HUES64 (cell line): ENCODE measurements around the gene ANXA5.

Source experiments
- H3K27ac ChIP-seq: 2 replicates; pipeline ENCODE4 v1.7.0; 2013; ENCODE audit warnings: low read depth, low read length, inconsistent platforms
- H3K27me3 ChIP-seq: 2 replicates; pipeline ENCODE4 v1.6.1; 2013; ENCODE audit warnings: mild to moderate bottlenecking, low read length; ENCODE audit not compliant: insufficient read depth
- H3K36me3 ChIP-seq: 2 replicates; pipeline ENCODE4 v1.6.1; 2013; ENCODE audit warnings: mild to moderate bottlenecking, low read length; ENCODE audit not compliant: insufficient read depth
- H3K4me1 ChIP-seq: 2 replicates; pipeline ENCODE4 v1.6.1; 2013; ENCODE audit warnings: mild to moderate bottlenecking, low read length, moderate library complexity; ENCODE audit not compliant: insufficient read depth
- H3K4me3 ChIP-seq: 2 replicates; pipeline ENCODE4 v1.5.1; 2013; ENCODE audit warnings: mild to moderate bottlenecking, low read length, moderate library complexity
- H3K9ac ChIP-seq: 2 replicates; pipeline ENCODE4 v1.6.1; 2013; ENCODE audit warnings: mild to moderate bottlenecking, low read depth, low read length
- H3K9me3 ChIP-seq: 2 replicates; pipeline ENCODE4 v1.6.1; 2013; ENCODE audit warnings: low read depth, low read length; ENCODE audit not compliant: insufficient read depth
- WGBS: fragments of 150-250, 120-280 bp; methylation state at CpG from one replicate; pipeline ENCODE4 v1.1.7; 2013; ENCODE audit warnings: missing lambda C conversion rate; 5-methylcytosine and 5-hydroxymethylcytosine counted together

ANXA5 gene

GRCh38 chr4:121633653-121634052 lies 63.1 kb downstream of the ANXA5 start:
- Histone ChIP-seq H3K27ac (no peak overlapping the region), H3K9me3 (no peaks in the 10 kb centered on the region), H3K27me3 (no peaks in the 10 kb centered on the region), H3K4me1 (no peaks in the 10 kb centered on the region), H3K4me3 (no peak overlapping the region), H3K9ac (no peak overlapping the region), H3K36me3 (no peaks in the 10 kb centered on the region)
- 72% methylated on average over 4 of the region's 4 CpGs for WGBS

GRCh38 chr4:121632636-121633035 lies 64.1 kb downstream of the ANXA5 start:
- H3K4me1 ChIP-seq, result no peaks in the 10 kb centered on the region
- no peaks in the 10 kb centered on the region for H3K36me3 ChIP-seq
- no peaks in the 10 kb centered on the region for H3K9me3 ChIP-seq
- WGBS, result 95% methylated on average over 9 of the region's 9 CpGs
- H3K27me3 ChIP-seq, result no peaks in the 10 kb centered on the region
- H3K27ac ChIP-seq, result no peak overlapping the region
- no peak overlapping the region for H3K4me3 ChIP-seq
- no peak overlapping the region for H3K9ac ChIP-seq
